ENCODE data around the gene ANKRD65.
"Not testable (repeated sequence)": the region's sequence is repeated elsewhere in the genome, so short reads cannot be mapped to it uniquely, and the experiment has no call there.

ANKRD65 gene

GRCh38 chr1:1421147-1421906 lies at the start of gene ANKRD65:
ANKRD65 (minus strand) TSS chr1:1421276; CDS start chr1:1421005, 271 bp downstream.
- no peak for TF ChIP-seq CTCF (conservative IDR thresholded peaks at IDR 0.05)
- H3K27ac ChIP-seq = peak within 1 kb of the TSS; percentile 83

GRCh38 chr1:1468196-1468985 lies 47.3 kb upstream of the ANKRD65 start:
- not testable (repeated sequence) for H3K27ac ChIP-seq

GRCh38 chr1:1463312-1463711 lies 42.2 kb upstream of the ANKRD65 start:
- H3K27ac ChIP-seq = no peak overlapping the region

GRCh38 chr1:1462318-1462966 lies 41.4 kb upstream of the ANKRD65 start:
- H3K27ac ChIP-seq = no peak overlapping the region
- no peak for TF ChIP-seq CTCF (conservative IDR thresholded peaks at IDR 0.05)

More at GRCh38 chr1:1463312-1463711, 42.2 kb upstream of the ANKRD65 start:
- no peak for TF ChIP-seq CTCF (conservative IDR thresholded peaks at IDR 0.05)

- no peak for TF ChIP-seq CTCF (conservative IDR thresholded peaks at IDR 0.05)
- H3K27ac ChIP-seq = no peak overlapping the region
Observed at GRCh38 chr1:1461721-1462317, 40.7 kb upstream of the ANKRD65 start.

GRCh38 chr1:1460540-1461130 lies 39.6 kb upstream of the ANKRD65 start:
- no peak for TF ChIP-seq CTCF (conservative IDR thresholded peaks at IDR 0.05)
- H3K27ac ChIP-seq = no peak overlapping the region

GRCh38 chr1:1459711-1460110 lies 38.6 kb upstream of the ANKRD65 start:
- H3K27ac ChIP-seq = not testable (repeated sequence)

GRCh38 chr1:1459156-1459555 lies 38.1 kb upstream of the ANKRD65 start:
- not testable (repeated sequence) for H3K27ac ChIP-seq

- H3K27ac ChIP-seq = not testable (repeated sequence)
Observed at GRCh38 chr1:1456683-1457255, 35.7 kb upstream of the ANKRD65 start.

GRCh38 chr1:1455934-1456333 lies 34.9 kb upstream of the ANKRD65 start:
- H3K27ac ChIP-seq = not testable (repeated sequence)

Data from VCaP (cell line).